Sigmoid colon (tissue), 4 donors: ENCODE data around the gene NEK5.

Experiments used
- CTCF ChIP-seq, 4 experiments: fragments of 450-650 bp in 3 of 4; fragments of 200-600 bp in 1 of 4; IDR thresholded peaks; one replicate each; pipeline ENCODE4 v1.5.1; 2016 to 2019; ENCODE audit warnings: antibody characterized with exemption in 4 of 4, mild to moderate bottlenecking in 3 of 4, moderate library complexity in 2 of 4
- POLR2AphosphoS5 ChIP-seq, 4 donors: sonication (generic); formaldehyde crosslinking; IDR thresholded peaks; one replicate each; pipeline ENCODE4 v1.6.1; 2017; ENCODE audit warnings: antibody characterized with exemption in 4 of 4

- no peak for TF ChIP-seq POLR2AphosphoS5 (IDR thresholded peaks at IDR 0.05)
- no peak for TF ChIP-seq CTCF (IDR thresholded peaks at IDR 0.05)
Observed at GRCh38 chr13:52022356-52022755, 106.5 kb downstream of the NEK5 start.
